Progenitor cell of endocrine pancreas (in vitro differentiated cells): ENCODE data around the gene DCUN1D2. TPM values are rescaled to one million over a fixed set of nuclear protein-coding genes. Genes with fewer than 3 reads are reported as not detected.

Source experiments
- DNase-seq: peaks from one replicate; pipeline ENCODE4 v3.0.0; 2021; ENCODE audit warnings: low spot score; ENCODE audit not compliant: unreplicated experiment
- H3K27ac Mint-ChIP-seq: 2 replicates; pipeline ENCODE4 v1.8.0; 2021; ENCODE audit warnings: mild to moderate bottlenecking, moderate library complexity, mixed read lengths
- H3K27me3 Mint-ChIP-seq: 2 replicates; pipeline ENCODE4 v1.8.0; 2021; ENCODE audit warnings: mixed read lengths
- H3K36me3 Mint-ChIP-seq: 2 replicates; pipeline ENCODE4 v1.8.0; 2022; ENCODE audit warnings: mixed read lengths; ENCODE audit not compliant: insufficient read depth
- H3K4me1 Mint-ChIP-seq: 2 replicates; pipeline ENCODE4 v1.8.0; 2021; ENCODE audit warnings: low read depth, mixed read lengths
- H3K4me3 Mint-ChIP-seq: 2 replicates; pipeline ENCODE4 v1.8.0; 2021; ENCODE audit warnings: low read depth, mild to moderate bottlenecking, moderate library complexity, mixed read lengths
- H3K9me3 Mint-ChIP-seq: 2 replicates; pipeline ENCODE4 v1.8.0; 2021; ENCODE audit warnings: low read depth, mixed read lengths
- total RNA-seq: library from RNA; stranded (reverse); gene quantifications from 2 replicates; pipeline ENCODE4 v1.2.1, GENCODE V29; 2021
- TF ChIP-seq, protein P1 (sequence below): fragments of 200-600 bp; sonication (generic); IDR thresholded peaks from one replicate; pipeline ENCODE4 v1.5.0; 2021; ENCODE audit warnings: antibody characterized with exemption, mild to moderate bottlenecking; ENCODE audit not compliant: unreplicated experiment

The DCUN1D2 gene
- total RNA-seq, 1 donor from 2014 or later, result 51.2 TPM

DNA sequence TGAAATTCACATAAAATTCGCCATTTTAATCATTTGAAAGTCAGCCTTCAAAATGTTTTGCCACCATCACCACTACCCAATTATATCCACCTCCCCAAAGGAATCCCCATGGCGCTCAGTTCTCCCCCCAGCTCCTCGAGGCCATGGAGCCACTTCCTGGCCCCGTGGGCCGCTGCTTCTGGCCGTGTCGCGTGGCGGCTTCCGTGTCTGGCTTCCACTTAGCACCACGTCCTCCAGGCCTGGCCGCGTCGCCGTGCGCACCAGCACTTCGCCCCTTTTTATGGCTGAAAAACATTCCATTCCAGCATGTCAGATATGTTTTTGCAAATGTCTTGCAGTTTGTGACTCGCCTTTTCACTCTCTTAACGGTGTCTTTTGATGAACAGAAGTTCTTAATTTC lies 46.7 kb upstream of the DCUN1D2 start:
- Mint-ChIP-seq H3K9me3 (peaks cover 17% of the 10 kb centered on the region), H3K27ac (peak overlapping the region; percentile 1), H3K4me1 (no peaks in the 10 kb centered on the region), H3K36me3 (peaks cover 36% of the 10 kb centered on the region), H3K27me3 (no peaks in the 10 kb centered on the region), H3K4me3 (no peak overlapping the region)
- TF ChIP-seq, protein P1, sequence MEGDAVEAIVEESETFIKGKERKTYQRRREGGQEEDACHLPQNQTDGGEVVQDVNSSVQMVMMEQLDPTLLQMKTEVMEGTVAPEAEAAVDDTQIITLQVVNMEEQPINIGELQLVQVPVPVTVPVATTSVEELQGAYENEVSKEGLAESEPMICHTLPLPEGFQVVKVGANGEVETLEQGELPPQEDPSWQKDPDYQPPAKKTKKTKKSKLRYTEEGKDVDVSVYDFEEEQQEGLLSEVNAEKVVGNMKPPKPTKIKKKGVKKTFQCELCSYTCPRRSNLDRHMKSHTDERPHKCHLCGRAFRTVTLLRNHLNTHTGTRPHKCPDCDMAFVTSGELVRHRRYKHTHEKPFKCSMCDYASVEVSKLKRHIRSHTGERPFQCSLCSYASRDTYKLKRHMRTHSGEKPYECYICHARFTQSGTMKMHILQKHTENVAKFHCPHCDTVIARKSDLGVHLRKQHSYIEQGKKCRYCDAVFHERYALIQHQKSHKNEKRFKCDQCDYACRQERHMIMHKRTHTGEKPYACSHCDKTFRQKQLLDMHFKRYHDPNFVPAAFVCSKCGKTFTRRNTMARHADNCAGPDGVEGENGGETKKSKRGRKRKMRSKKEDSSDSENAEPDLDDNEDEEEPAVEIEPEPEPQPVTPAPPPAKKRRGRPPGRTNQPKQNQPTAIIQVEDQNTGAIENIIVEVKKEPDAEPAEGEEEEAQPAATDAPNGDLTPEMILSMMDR, result no peak
- DNase-seq, result no peak

DNA sequence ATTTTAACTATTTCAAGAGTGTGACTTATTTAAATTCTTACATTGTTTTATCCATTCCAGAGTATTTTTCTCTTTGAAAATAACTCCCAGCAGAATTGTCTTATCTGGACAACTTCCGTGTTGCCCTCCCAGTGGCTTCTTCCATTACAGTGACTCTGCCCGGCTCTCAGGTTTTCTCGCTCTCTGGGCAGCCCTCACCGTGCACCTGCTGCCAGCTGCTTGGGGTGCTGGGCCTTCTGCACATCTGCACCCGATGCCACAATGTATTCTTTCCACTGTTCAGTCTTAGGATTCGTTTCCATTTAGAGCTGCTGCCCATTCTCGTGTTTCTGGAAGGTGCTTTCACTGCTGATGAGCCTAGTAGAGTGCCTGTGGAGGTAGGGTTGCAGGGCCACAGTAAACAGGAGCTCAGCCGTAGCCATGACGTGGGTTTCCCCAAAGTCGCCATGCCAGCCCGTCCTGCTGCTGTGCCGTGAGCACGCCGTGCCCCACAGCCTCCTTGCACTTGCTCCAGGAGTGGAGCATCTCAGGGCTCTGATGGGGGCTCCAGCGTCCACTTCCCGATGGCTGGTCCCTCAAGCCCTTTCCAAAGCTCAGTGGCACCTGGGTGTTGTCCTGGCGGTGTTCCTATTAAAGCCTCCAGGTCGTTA lies 46.1 kb upstream of the DCUN1D2 start:
- TF ChIP-seq, protein P1, result no peak
- no peak for DNase-seq
- no peak overlapping the region for H3K27ac Mint-ChIP-seq
- no peaks in the 10 kb centered on the region for H3K27me3 Mint-ChIP-seq
- no peak overlapping the region for H3K4me3 Mint-ChIP-seq
- H3K36me3 Mint-ChIP-seq, result peaks cover 39% of the 10 kb centered on the region
- no peaks in the 10 kb centered on the region for H3K4me1 Mint-ChIP-seq
- H3K9me3 Mint-ChIP-seq, result peaks cover 17% of the 10 kb centered on the region

- Mint-ChIP-seq H3K27ac (no peak overlapping the region), H3K27me3 (no peaks in the 10 kb centered on the region), H3K4me1 (no peaks in the 10 kb centered on the region), H3K4me3 (no peak overlapping the region), H3K9me3 (peaks cover 7% of the 10 kb centered on the region), H3K36me3 (peaks cover 31% of the 10 kb centered on the region)
- TF ChIP-seq, protein P1, result no peak
- no peak for DNase-seq
Measured at GRCh38 chr13:113535381-113535781, 44.9 kb upstream of the DCUN1D2 start.

DNA sequence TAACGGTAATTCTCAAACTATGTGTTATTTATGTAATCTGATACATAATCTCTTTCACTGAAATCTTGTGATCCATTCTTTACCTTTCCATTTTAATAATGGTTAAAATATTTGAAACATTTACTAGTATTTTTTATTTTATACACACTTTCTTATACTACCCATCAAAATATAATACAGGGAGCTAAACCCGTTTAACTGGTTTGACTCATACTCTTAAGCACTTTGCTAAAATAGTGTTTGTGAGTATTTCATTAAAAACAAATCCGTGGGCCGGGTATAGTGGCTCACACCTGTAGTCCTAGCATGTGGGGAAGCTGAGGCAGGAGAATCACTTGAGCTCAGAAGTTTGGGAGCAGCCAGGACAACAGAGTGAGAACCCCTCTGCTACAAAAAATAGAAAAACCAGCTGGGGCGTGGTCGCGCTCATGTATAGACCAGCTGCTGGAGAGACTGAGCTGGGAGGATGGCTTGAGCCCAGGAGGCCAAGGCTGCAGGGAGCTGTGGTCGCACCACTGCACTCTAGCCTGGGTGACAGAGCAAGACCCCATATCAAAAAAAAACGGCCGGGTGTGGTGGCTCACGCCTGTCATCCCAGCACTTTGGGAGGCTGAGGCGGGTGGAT lies 43.8 kb upstream of the DCUN1D2 start:
- TF ChIP-seq, protein P1, result no peak
- DNase-seq, result no peak
- Mint-ChIP-seq H3K4me3 (no peak overlapping the region), H3K36me3 (peaks cover 26% of the 10 kb centered on the region), H3K9me3 (no peaks in the 10 kb centered on the region), H3K4me1 (no peaks in the 10 kb centered on the region), H3K27me3 (no peaks in the 10 kb centered on the region), H3K27ac (no peak overlapping the region)

GRCh38 chr13:113533161-113533840 lies 42.8 kb upstream of the DCUN1D2 start:
- H3K9me3 Mint-ChIP-seq, result no peaks in the 10 kb centered on the region
- H3K4me3 Mint-ChIP-seq, result no peak overlapping the region
- TF ChIP-seq, protein P1, result no peak
- no peak overlapping the region for H3K27ac Mint-ChIP-seq
- H3K4me1 Mint-ChIP-seq, result no peaks in the 10 kb centered on the region
- H3K27me3 Mint-ChIP-seq, result no peaks in the 10 kb centered on the region
- peaks cover 18% of the 10 kb centered on the region for H3K36me3 Mint-ChIP-seq
- DNase-seq, result no peak
